Esophagus squamous epithelium (tissue), 5 donors: ENCODE measurements around the gene GPX5. TPM values are rescaled to one million over a fixed set of nuclear protein-coding genes. Genes with fewer than 3 reads are reported as not detected.

Experiments
- DNase-seq: peaks from one replicate; lab custom pipeline; 2025; lab: John Stamatoyannopoulos, UW
- H3K27ac ChIP-seq, 4 donors: fragments of 200-600 bp; sonication (generic); one replicate each; pipeline ENCODE4 v1.5.1; 2016 to 2019; ENCODE audit warnings: mild to moderate bottlenecking in 1 of 4
- H3K27me3 ChIP-seq, 4 donors: fragments of 200-600 bp; sonication (generic); 1 replicate in 3 of 4; 2 replicates in 1 of 4; pipeline versions ENCODE4 v1.5.1 to v1.6.0; 2017 to 2021; ENCODE audit warnings: antibody characterized with exemption in 1 of 4
- H3K36me3 ChIP-seq, 3 donors: fragments of 200-600 bp; sonication (generic); one replicate each; pipeline ENCODE4 v1.5.1; 2016 to 2019
- H3K4me1 ChIP-seq, 3 donors: fragments of 200-600 bp; sonication (generic); one replicate each; pipeline ENCODE4 v1.5.1; 2017 to 2019
- H3K4me3 ChIP-seq, 4 donors: fragments of 200-600 bp; sonication (generic); 1 replicate in 3 of 4; 2 replicates in 1 of 4; pipeline ENCODE4 v1.5.1; 2016 to 2019; ENCODE audit warnings: mild to moderate bottlenecking in 2 of 4, moderate library complexity in 1 of 4
- H3K9me3 ChIP-seq, 3 donors: fragments of 200-600 bp; sonication (generic); one replicate each; pipeline ENCODE4 v1.5.1; 2016 to 2019
- CTCF ChIP-seq, 6 experiments: fragments of 450-650 bp in 4 of 6; fragments of 200-600 bp in 2 of 6; sonication (generic) in 2 of 6; IDR thresholded peaks; one replicate each; pipeline ENCODE4 v1.5.1; 2016 to 2019; ENCODE audit warnings: antibody characterized with exemption in 6 of 6, mild to moderate bottlenecking in 4 of 6, moderate library complexity in 4 of 6
- POLR2A ChIP-seq, 4 donors: fragments of 450-650 bp; IDR thresholded peaks; one replicate each; pipeline ENCODE4 v1.6.1; 2017; ENCODE audit warnings: antibody characterized with exemption in 4 of 4, mild to moderate bottlenecking in 4 of 4, moderate library complexity in 3 of 4
- WGBS, 2 donors: methylation state at CpG; one replicate each; pipeline ENCODE4 v1.1.5; 2018; 5-methylcytosine and 5-hydroxymethylcytosine counted together
- intact Hi-C: fragments of 100-400 bp; cut with DNase I; formaldehyde crosslinking; loops from one replicate; pipeline ENCODE4 v1.15.0; 2022
- total RNA-seq, 4 donors: library from RNA; depleted of rRNA; stranded (reverse); fragments of >200 nt; gene quantifications; one replicate each; pipeline ENCODE4 v1.1.0, GENCODE V29; 2016
- donor health status: DM: yes; HTN: yes; CAD: no.

Gene GPX5
- total RNA-seq, 4 donors from 2014 or later: not detected

GRCh38 chr6:28565823-28566526 is 40.3 kb downstream of the GPX5 start:
- peaks cover 0 to 11% (median 0%) of the 10 kb centered on the region in 4 donors for H3K27me3 ChIP-seq
- no peaks in the 10 kb centered on the region for H3K4me1 ChIP-seq
- no peak for TF ChIP-seq CTCF (IDR thresholded peaks at IDR 0.05)
- TF ChIP-seq POLR2A (IDR thresholded peaks at IDR 0.05): no peak
- no peak overlapping the region for H3K4me3 ChIP-seq
- no peaks in the 10 kb centered on the region for H3K36me3 ChIP-seq
- no peak for DNase-seq
- intact Hi-C loops: no loop called here
- H3K27ac ChIP-seq: no peak overlapping the region
- 56 to 57% methylated on average over 7 of the region's 7 CpGs for WGBS, 2 donors
- H3K9me3 ChIP-seq: no peaks in the 10 kb centered on the region

GRCh38 chr6:28566527-28567252 is 41.0 kb downstream of the GPX5 start:
- intact Hi-C loops: no loop called here
- no peak overlapping the region for H3K4me3 ChIP-seq
- no peak for TF ChIP-seq CTCF (IDR thresholded peaks at IDR 0.05)
- no peak for TF ChIP-seq POLR2A (IDR thresholded peaks at IDR 0.05)
- WGBS, 2 donors: 85 to 86% methylated on average over 11 to 12 of the region's 12 CpGs
- no peaks in the 10 kb centered on the region for H3K9me3 ChIP-seq
- no peaks in the 10 kb centered on the region for H3K36me3 ChIP-seq
- no peaks in the 10 kb centered on the region for H3K4me1 ChIP-seq
- peaks cover 0 to 11% (median 0%) of the 10 kb centered on the region in 4 donors for H3K27me3 ChIP-seq
- DNase-seq: no peak
- H3K27ac ChIP-seq: no peak overlapping the region

- H3K36me3 ChIP-seq: no peaks in the 10 kb centered on the region
- H3K4me1 ChIP-seq: no peaks in the 10 kb centered on the region
- H3K4me3 ChIP-seq: no peak overlapping the region
- no peak for TF ChIP-seq POLR2A (IDR thresholded peaks at IDR 0.05)
- no peak for TF ChIP-seq CTCF (IDR thresholded peaks at IDR 0.05)
- no peak for DNase-seq
- intact Hi-C loops: no loop called here
- no peaks in the 10 kb centered on the region for H3K9me3 ChIP-seq
- H3K27ac ChIP-seq: no peak overlapping the region
- H3K27me3 ChIP-seq: peaks cover 0 to 11% (median 0%) of the 10 kb centered on the region in 4 donors
Observed at GRCh38 chr6:28567506-28567905, 41.8 kb downstream of the GPX5 start.

GRCh38 chr6:28568515-28569108 is 42.9 kb downstream of the GPX5 start:
- H3K9me3 ChIP-seq: no peaks in the 10 kb centered on the region
- TF ChIP-seq CTCF (IDR thresholded peaks at IDR 0.05) (no peak), POLR2A (IDR thresholded peaks at IDR 0.05) (no peak)
- no peak for DNase-seq
- H3K36me3 ChIP-seq: no peaks in the 10 kb centered on the region
- H3K4me1 ChIP-seq: no peaks in the 10 kb centered on the region
- 95 to 98% methylated on average over 4 of the region's 4 CpGs for WGBS, 2 donors
- H3K4me3 ChIP-seq: no peak overlapping the region
- intact Hi-C loops: no loop called here
- peaks cover 0 to 11% (median 0%) of the 10 kb centered on the region in 4 donors for H3K27me3 ChIP-seq
- no peak overlapping the region for H3K27ac ChIP-seq

- no peaks in the 10 kb centered on the region for H3K9me3 ChIP-seq
- TF ChIP-seq CTCF (IDR thresholded peaks at IDR 0.05) (no peak), POLR2A (IDR thresholded peaks at IDR 0.05) (no peak)
- no peaks in the 10 kb centered on the region for H3K36me3 ChIP-seq
- H3K27me3 ChIP-seq: peaks cover 0 to 11% (median 0%) of the 10 kb centered on the region in 4 donors
- H3K4me3 ChIP-seq: no peak overlapping the region
- no peak for DNase-seq
- WGBS, 2 donors: 45 to 59% methylated on average over 2 of the region's 2 CpGs
- intact Hi-C loops: no loop called here
- H3K27ac ChIP-seq: no peak overlapping the region
- no peaks in the 10 kb centered on the region for H3K4me1 ChIP-seq
Observed at GRCh38 chr6:28569748-28570147, 44.1 kb downstream of the GPX5 start.
